Measurements from ENCODE around the gene C11orf16. TPM values are rescaled to one million over a fixed set of nuclear protein-coding genes. Genes with fewer than 3 reads are reported as not detected.

Gene C11orf16
- total RNA-seq, 1 experiment from 2014 or later = not detected

- H3K27ac Mint-ChIP-seq (ENCODE audit: unreplicated experiment) = no peak within 1 kb of the TSS
- CTCF ChIA-PET = interaction anchor here (0.9 to 1.2 kb wide), 2 partner anchors 17 to 28 kb away, joined by 3 read pairs; no protein-coding TSS in a partner anchor
Observed at GRCh38 chr11:8942518-8943066, 9.8 kb upstream of the C11orf16 start, which contains the start of gene ASCL3. ASCL3 (minus strand) TSS chr11:8943016; CDS start chr11:8938161, 4,855 bp downstream.

GRCh38 chr11:8941341-8942103, 8.8 kb upstream of the C11orf16 start:
- H3K4me3 ChIP-seq (ENCODE audit: low read depth, low read length) = no peak overlapping the region
- peaks cover 4% of the 10 kb centered on the region; the same call in 1 of the 2 replicates for H3K9me3 ChIP-seq
- no peak overlapping the region for H3K27ac Mint-ChIP-seq (ENCODE audit: unreplicated experiment)
- no peak overlapping the region for H3K4me3 Mint-ChIP-seq (ENCODE audit: unreplicated experiment)
- no peaks in the 10 kb centered on the region for H3K27me3 Mint-ChIP-seq (ENCODE audit: insufficient read depth, unreplicated experiment)
- H3K9me3 Mint-ChIP-seq (ENCODE audit: unreplicated experiment) = no peaks in the 10 kb centered on the region
- intact Hi-C loops (cut with micrococcal nuclease; ENCODE audit: unreplicated experiment) = no loop called here
- TF ChIP-seq CTCF (IDR thresholded peaks at IDR 0.05; ENCODE audit: insufficient read depth in 1 of 2, low read depth in 1 of 2, low read length in 1 of 2, severe bottlenecking in 1 of 2, unreplicated experiment in 1 of 2) = no peak
- no peaks in the 10 kb centered on the region for H3K4me1 ChIP-seq
- H3K27me3 ChIP-seq (replicated peaks; ENCODE audit: control insufficient read depth, insufficient read depth, low read length) = no peaks in the 10 kb centered on the region; the same call in 1 of the 2 replicates
- POLR2A ChIA-PET = interaction anchor here (0.5 kb wide), 1 partner anchor 71 kb away, joined by 4 read pairs; no protein-coding TSS in a partner anchor
- no peak for DNase-seq
- no TSS peak for BruUV-seq (replicated peaks)
- no peaks in the 10 kb centered on the region for H3K36me3 Mint-ChIP-seq (ENCODE audit: insufficient read depth, unreplicated experiment)
- CTCF ChIA-PET = interaction anchor here (1.2 kb wide), 1 partner anchor 18 kb away, joined by 3 read pairs; no protein-coding TSS in a partner anchor
- no peaks in the 10 kb centered on the region for H3K36me3 ChIP-seq (ENCODE audit: control insufficient read depth, insufficient read depth, low read length)
- H3K4me1 Mint-ChIP-seq (ENCODE audit: low read depth, unreplicated experiment) = peaks cover 7% of the 10 kb centered on the region

More at GRCh38 chr11:8942518-8943066, 9.8 kb upstream of the C11orf16 start, which contains the start of gene ASCL3:
- BruUV-seq (replicated peaks) = no TSS peak
- Histone ChIP-seq H3K4me3 (ENCODE audit: low read depth, low read length) (no peak within 1 kb of the TSS), H3K27me3 (replicated peaks; ENCODE audit: control insufficient read depth, insufficient read depth, low read length) (no peaks in the 10 kb centered on the region; the same call in 1 of the 2 replicates), H3K4me1 (no peaks in the 10 kb centered on the region), H3K36me3 (ENCODE audit: control insufficient read depth, insufficient read depth, low read length) (no peaks in the 10 kb centered on the region), H3K9me3 (peaks cover 6% of the 10 kb centered on the region; the same call in 1 of the 2 replicates)
- H3K27me3 Mint-ChIP-seq (ENCODE audit: insufficient read depth, unreplicated experiment) = no peaks in the 10 kb centered on the region
- peaks cover 7% of the 10 kb centered on the region for H3K4me1 Mint-ChIP-seq (ENCODE audit: low read depth, unreplicated experiment)
- intact Hi-C loops (cut with micrococcal nuclease; ENCODE audit: unreplicated experiment) = no loop called here
- no peak for DNase-seq
- TF ChIP-seq CTCF (IDR thresholded peaks at IDR 0.05; ENCODE audit: insufficient read depth in 1 of 2, low read depth in 1 of 2, low read length in 1 of 2, severe bottlenecking in 1 of 2, unreplicated experiment in 1 of 2) = no peak
- H3K9me3 Mint-ChIP-seq (ENCODE audit: unreplicated experiment) = no peaks in the 10 kb centered on the region
- no peak within 1 kb of the TSS for H3K4me3 Mint-ChIP-seq (ENCODE audit: unreplicated experiment)
- no peaks in the 10 kb centered on the region for H3K36me3 Mint-ChIP-seq (ENCODE audit: insufficient read depth, unreplicated experiment)
- POLR2A ChIA-PET = no interaction called here

- Histone ChIP-seq H3K4me3 (ENCODE audit: low read depth, low read length) (no peak overlapping the region), H3K4me1 (peaks cover 22% of the 10 kb centered on the region), H3K9me3 (peaks cover 4% of the 10 kb centered on the region; the same call in 1 of the 2 replicates), H3K36me3 (ENCODE audit: control insufficient read depth, insufficient read depth, low read length) (no peaks in the 10 kb centered on the region), H3K27me3 (replicated peaks; ENCODE audit: control insufficient read depth, insufficient read depth, low read length) (no peaks in the 10 kb centered on the region; the same call in 1 of the 2 replicates)
- ChIA-PET POLR2A (no interaction called here), CTCF (interaction anchor here (1.1 kb wide), 1 partner anchor 22 kb away, joined by 4 read pairs; no protein-coding TSS in a partner anchor)
- intact Hi-C loops (cut with micrococcal nuclease; ENCODE audit: unreplicated experiment) = no loop called here
- DNase-seq = no peak
- no peak for TF ChIP-seq CTCF (IDR thresholded peaks at IDR 0.05; ENCODE audit: insufficient read depth in 1 of 2, low read depth in 1 of 2, low read length in 1 of 2, severe bottlenecking in 1 of 2, unreplicated experiment in 1 of 2)
- no peak overlapping the region for H3K27ac Mint-ChIP-seq (ENCODE audit: unreplicated experiment)
- no peaks in the 10 kb centered on the region for H3K36me3 Mint-ChIP-seq (ENCODE audit: insufficient read depth, unreplicated experiment)
- H3K27me3 Mint-ChIP-seq (ENCODE audit: insufficient read depth, unreplicated experiment) = no peaks in the 10 kb centered on the region
- no peaks in the 10 kb centered on the region for H3K9me3 Mint-ChIP-seq (ENCODE audit: unreplicated experiment)
- H3K4me3 Mint-ChIP-seq (ENCODE audit: unreplicated experiment) = no peak overlapping the region
- peaks cover 17% of the 10 kb centered on the region for H3K4me1 Mint-ChIP-seq (ENCODE audit: low read depth, unreplicated experiment)
- no TSS peak for BruUV-seq (replicated peaks)
Observed at GRCh38 chr11:8937659-8938058, 4.9 kb upstream of the C11orf16 start.
